Measurements from ENCODE around the gene NOP53.
A peak's percentile ranks its signal among the peaks of the same experiment; 100 is the strongest.
"Not testable (repeated sequence)": the region's sequence is repeated elsewhere in the genome, so short reads cannot be mapped to it uniquely, and the experiment has no call there.

Gene NOP53

DNA sequence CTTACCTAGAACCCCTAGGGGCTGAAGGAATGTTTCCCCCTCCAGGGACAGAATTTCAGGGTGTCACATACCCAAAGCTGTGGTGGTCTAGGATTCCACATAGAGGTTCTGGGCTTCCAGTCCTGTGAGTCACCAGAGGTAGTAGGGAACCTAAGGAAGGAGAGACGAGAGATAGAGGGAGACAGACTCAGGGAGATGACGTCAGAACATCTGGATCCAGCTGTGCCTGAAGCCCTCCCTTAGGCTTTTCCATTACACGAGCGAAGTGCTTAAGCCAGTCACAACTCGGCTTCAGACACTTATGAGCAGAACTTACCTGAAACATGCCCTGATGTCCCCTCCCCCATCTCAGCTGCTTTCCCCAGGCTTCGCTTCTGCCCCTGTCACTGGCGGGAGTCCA lies 21.3 kb downstream of the NOP53 start:
- no peak for DNase-seq (ENCODE audit: low read depth, low spot score)
- H3K4me3 ChIP-seq (ENCODE audit: low read length), result no peak overlapping the region

DNA sequence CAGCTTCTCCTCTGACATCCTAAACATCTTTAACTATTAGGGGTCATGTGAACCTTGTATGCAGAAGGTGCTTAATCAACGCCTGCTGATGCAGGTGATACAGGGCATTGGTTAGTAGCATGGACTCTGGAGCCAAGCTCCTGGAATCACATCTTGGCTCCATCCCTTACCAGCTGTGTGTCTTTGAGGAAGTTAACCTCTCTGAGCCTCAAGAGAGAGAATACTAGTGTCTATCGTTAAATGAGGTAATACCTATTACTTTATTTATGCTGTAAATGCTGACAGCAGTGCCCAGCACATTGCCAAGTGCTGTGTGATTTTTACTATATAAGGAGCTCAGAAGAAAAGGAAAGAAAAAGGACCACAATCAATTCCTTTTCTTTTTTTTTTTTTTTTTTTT lies 22.0 kb downstream of the NOP53 start:
- H3K4me3 ChIP-seq (ENCODE audit: low read length), result no peak overlapping the region
- DNase-seq (ENCODE audit: low read depth, low spot score), result no peak

DNA sequence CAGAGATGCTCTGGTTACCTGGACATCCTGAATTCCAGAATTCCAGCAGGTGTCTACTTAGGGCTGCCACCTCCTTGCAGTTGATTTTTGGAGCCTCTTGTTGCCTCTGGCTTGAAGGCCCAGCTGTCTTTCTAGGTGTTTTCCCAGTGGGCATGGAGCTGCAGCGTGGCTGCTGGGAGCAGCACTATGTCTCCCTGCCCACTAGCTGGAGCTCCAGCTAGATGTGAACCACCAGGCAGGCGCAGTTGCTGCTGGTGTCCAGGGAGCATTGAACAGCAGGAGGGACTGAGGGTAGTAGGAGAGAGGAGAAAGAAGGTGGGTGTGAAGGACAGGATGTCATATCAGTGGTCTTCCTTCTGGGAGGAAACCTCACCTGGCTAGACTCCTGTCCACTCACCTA lies 23.3 kb downstream of the NOP53 start:
- DNase-seq (ENCODE audit: low read depth, low spot score), result no peak
- no peak overlapping the region for H3K4me3 ChIP-seq (ENCODE audit: low read length)

DNA sequence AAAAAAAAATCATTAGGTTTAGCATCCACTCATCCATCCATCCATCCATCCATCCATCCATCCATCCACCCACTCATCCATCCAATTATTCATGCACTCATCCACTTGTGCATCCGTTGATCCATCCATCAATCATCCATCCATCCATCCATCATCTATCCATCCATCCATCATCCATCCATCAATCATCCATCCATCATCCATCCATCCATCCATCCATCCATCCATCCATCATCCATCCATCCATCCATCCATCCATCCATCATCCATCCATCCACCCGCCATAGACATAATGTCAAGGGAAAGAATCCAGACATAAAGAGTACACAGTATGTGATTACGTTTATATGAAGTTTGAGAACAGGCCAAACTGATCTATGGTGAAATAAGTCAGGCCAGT lies 24.2 kb downstream of the NOP53 start:
- no peak overlapping the region for H3K4me3 ChIP-seq (ENCODE audit: low read length)
- no peak for DNase-seq (ENCODE audit: low read depth, low spot score)

- H3K4me3 ChIP-seq (ENCODE audit: low read length); DNase-seq (ENCODE audit: low read depth, low spot score): not testable (repeated sequence)
Observed at GRCh38 chr19:47771291-47771690, 25.9 kb downstream of the NOP53 start.

DNA sequence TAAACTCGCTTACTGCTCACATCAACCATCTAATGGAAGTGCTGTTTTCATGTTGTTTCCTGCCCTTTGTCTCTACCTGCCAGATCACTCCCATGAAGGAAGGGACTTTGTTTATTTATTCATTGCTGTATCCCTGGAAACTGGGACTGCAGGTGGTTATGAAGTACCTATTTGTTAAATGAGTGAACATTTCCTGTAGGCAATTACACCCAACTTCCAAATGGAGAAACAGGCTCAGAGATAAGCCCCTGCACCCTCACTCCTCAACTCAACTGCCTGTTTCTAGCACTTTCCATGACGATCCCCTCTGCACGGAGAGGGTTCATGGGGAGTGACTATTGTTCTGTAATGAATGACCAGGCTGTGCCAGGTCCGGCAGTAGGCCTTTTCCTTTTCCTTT lies 31.2 kb downstream of the NOP53 start:
- DNase-seq (ENCODE audit: low read depth, low spot score), result no peak
- H3K4me3 ChIP-seq (ENCODE audit: low read length), result no peak overlapping the region

DNA sequence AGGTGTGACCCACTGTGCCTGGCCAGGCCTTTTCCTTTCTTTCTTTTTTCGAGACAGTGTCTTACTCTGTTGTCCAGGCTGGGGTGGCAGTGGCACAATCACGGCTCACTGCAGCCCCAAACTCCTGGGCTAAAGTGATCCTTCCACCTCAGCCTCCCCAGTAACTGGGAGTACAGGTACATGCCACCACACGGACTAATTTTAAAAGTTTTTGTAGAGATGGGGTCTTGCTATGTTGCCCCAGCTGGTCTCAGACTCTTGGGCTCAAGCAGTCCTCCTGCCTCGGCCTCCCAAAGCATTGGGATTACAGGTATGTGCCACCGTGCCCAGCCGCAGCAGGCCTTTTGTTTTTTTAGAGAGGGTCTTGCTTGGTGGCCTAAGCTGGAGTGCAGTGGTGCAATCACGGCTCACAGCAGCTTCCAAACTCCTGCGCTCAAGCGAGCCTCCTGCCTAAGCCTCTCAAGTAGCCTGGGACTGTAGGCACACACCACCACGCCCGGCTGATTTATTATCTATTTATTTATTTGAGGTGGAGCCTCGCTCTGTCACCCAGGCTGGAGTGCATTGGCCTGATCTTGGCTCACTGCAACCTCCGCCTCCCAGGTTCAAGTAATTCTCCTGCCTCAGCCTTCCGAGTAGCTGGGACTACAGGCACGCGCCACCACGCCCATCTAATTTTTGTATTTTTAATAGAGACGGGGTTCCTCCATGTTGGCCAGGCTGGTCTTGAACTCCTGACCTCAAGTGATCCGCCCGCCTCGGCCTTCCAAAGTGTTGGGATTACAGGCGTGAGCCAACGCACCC lies 32.1 kb downstream of the NOP53 start:
- peak overlapping the region; percentile 71 for H3K4me3 ChIP-seq (ENCODE audit: low read length)
- DNase-seq (ENCODE audit: low read depth, low spot score), result not testable (repeated sequence)

DNA sequence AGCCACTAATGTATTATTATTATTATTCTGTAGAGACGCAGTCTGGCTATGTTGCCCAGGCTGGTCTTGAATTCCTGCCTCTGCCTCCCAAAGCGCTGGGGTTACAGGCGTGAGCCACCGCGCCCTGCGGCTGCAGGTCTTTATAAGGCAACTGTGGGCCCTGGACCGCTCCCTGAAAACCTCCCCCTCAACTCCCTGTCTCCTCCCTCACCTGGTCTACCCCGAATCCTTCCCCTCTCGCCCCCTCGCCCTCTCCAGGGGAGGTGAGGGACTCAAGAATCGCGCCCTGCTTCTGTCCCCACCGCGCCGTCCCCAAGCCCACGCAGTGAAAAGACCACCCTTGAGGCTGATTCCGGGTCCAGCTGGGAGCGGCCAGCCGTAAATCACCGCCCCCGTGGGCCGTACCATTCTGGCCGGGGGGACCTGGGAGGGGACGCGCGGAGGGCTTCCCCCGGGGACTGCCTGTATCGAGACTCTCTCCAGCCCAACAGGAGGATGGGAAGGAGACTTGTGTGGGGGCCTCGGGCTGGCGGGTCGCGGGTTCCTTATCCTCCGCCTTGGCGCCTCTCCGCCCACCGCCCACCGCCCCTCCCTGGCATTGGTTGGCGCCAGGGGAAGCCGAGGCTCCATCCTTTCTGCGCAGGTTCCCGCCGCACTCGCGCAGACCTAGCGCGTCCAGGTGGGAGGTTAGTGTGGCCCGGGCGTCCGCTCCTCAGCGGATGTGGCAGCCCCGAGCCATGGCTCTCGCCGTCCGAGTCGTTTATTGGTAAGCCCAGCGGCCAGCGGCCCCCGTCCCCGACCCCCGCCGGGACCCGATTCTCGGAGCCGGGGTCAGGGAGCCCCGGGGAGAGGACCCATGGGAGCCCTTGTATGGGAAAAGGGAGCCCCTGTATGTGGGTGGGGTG lies 33.0 kb downstream of the NOP53 start, which contains the start of gene SELENOW:
TSS of gene SELENOW (plus strand) at position 655 of the 905 bp plus-strand sequence. CDS start at position 738, 83 bp downstream.
- peak within 1 kb of the TSS; percentile 71 for H3K4me3 ChIP-seq (ENCODE audit: low read length)
- peak; percentile 61 for DNase-seq (ENCODE audit: low read depth, low spot score)

DNA sequence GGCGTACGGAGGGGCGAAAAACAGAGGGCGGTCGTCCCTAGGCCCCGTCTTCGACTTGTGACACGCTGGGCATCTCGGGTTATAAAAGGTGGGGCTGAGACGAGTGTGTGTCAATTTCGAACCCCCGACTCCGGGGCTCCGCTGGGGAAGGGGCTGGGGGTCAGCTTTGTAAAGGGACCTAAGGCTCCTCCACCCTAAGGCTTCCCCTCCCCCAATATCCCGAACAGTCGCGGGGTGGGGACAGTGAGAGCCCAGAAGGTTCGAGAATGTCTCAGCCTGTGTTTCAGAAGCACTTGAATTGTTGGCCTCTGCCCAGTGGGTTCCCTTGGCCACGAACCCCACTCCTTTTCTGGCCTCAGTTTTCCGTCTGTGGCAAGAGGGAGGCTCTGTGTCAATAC lies 33.6 kb downstream of the NOP53 start:
- H3K4me3 ChIP-seq (ENCODE audit: low read length), result peak overlapping the region; percentile 71
- DNase-seq (ENCODE audit: low read depth, low spot score), result no peak

GRCh38 chr19:47779524-47780214 lies 34.3 kb downstream of the NOP53 start:
- no peak for DNase-seq (ENCODE audit: low read depth, low spot score)
- H3K4me3 ChIP-seq (ENCODE audit: low read length), result peak overlapping the region; percentile 71

DNA sequence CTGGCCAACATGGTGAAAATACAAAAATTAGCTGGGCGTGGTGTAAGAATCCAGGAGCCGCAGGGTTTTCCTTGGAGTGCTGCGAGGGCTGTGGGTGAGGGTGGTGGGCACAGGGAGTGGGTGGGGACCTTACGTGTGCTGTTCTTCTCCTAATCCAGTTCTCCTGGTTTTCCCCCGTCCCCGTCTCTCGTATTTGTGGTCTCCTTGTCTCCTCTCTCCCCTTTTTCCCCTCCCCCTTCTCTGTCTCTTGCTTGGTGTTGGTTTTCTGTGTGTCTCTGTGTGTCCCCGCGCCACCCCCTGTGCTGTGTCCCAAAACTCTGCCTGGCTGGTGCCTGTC lies 34.8 kb downstream of the NOP53 start:
- H3K4me3 ChIP-seq (ENCODE audit: low read length), result no peak overlapping the region
- DNase-seq (ENCODE audit: low read depth, low spot score), result no peak

GRCh38 chr19:47781590-47782262 lies 36.4 kb downstream of the NOP53 start:
- no peak overlapping the region for H3K4me3 ChIP-seq (ENCODE audit: low read length)
- no peak for DNase-seq (ENCODE audit: low read depth, low spot score)

DNA sequence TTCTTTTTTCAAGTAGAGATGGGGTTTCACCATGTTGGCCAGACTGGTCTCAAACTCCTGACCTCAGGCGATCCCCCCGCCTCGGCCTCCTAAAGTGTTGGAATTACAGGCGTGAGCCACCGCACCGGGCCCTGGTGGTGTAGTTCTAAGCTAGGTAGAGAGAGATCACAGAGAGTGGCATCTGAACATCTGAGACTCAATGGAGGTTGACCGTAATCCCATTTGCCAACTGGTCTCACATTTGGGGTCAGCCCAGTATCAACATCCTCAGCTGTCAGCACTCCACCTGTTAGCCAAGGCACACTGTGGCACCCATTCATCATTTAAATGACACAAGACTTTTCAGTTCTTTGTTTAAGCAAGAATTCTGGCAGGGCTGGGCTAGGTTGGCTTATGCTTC lies 41.2 kb downstream of the NOP53 start:
- no peak overlapping the region for H3K4me3 ChIP-seq (ENCODE audit: low read length)
- no peak for DNase-seq (ENCODE audit: low read depth, low spot score)

- DNase-seq (ENCODE audit: low read depth, low spot score); H3K4me3 ChIP-seq (ENCODE audit: low read length): not testable (repeated sequence)
Observed at GRCh38 chr19:47787307-47787706, 42.0 kb downstream of the NOP53 start.

DNA sequence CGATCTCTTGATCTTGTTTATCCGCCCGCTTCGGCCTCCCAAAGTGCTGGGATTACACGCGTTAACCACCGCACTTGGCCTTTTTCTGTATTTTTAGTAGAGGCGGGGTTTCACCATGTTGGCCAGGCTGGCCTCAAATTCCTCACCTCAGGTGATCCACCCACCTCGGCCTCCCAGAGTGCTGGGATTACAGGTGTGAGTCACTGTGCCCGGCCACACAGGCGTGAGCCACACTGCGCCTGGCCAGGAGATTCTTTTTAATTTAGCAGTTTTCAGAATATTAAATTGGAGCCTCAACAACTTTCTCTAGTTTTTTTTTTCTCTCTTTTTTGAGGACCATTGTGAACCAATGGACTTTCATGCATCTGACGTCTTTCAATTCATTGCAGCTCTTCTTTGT lies 44.5 kb downstream of the NOP53 start:
- H3K4me3 ChIP-seq (ENCODE audit: low read length); DNase-seq (ENCODE audit: low read depth, low spot score): not testable (repeated sequence)

DNA sequence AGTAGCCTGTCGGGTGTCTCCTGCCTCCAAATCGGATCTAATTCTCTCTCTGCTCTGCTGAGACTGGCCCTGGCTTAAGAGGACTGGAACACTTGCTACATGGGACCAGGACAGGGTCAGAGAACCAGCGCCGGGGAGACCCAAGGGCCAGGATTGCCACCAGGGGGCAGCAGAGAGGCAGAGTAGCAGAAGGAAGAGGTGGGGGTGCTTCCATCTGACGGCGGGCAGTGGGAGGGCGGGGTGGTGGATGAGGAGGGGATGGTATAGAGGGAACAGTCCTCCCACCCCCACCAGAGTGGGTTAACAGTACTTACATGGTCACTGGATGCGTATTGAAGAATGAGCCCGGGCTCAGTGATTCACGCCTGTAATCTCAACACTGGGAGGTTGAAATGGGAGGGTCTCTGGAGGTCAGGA lies 45.1 kb downstream of the NOP53 start:
- peak; percentile 59 for DNase-seq (ENCODE audit: low read depth, low spot score)

DNA sequence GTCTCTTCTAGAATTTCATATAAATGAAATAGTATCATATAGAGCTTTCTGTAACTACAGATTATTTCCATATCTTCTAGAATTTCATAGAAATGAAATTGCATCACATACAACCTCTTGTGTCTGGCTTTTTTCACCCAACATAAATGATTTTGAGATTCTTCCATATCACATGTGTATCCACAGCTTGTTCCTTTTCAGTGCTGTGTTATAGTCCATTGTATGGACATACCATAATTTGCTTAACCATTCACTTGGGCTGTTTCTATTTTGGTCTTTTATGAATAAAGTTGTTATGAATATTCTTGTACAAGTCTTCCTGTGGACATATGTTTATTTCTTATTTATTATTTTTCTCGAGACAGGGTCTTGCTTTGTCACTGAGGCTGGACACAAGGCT lies 47.3 kb downstream of the NOP53 start:
- DNase-seq (ENCODE audit: low read depth, low spot score), result no peak
- H3K4me3 ChIP-seq (ENCODE audit: low read length), result no peak overlapping the region

More for the DNA sequence above, 45.1 kb downstream of the NOP53 start:
- no peak overlapping the region for H3K4me3 ChIP-seq (ENCODE audit: low read length)

GRCh38 chr19:47794526-47794925 lies 49.2 kb downstream of the NOP53 start:
- no peak for DNase-seq (ENCODE audit: low read depth, low spot score)
- no peak overlapping the region for H3K4me3 ChIP-seq (ENCODE audit: low read length)

GRCh38 chr19:47796785-47797184 lies 51.4 kb downstream of the NOP53 start:
- no peak for DNase-seq (ENCODE audit: low read depth, low spot score)
- no peak overlapping the region for H3K4me3 ChIP-seq (ENCODE audit: low read length)
